ENCODE data around the gene LOX. TPM values are rescaled to one million over a fixed set of nuclear protein-coding genes. Genes with fewer than 3 reads are reported as not detected.

Gene LOX
- total RNA-seq, 4 donors from 2014 or later, result 6.6 to 15.2 (median 12.2) TPM

GRCh38 chr5:122050959-122051358 is 27.1 kb downstream of the LOX start:
- H3K27ac ChIP-seq (replicated peaks in 1 of 4), result no peak overlapping the region
- H3K9me3 ChIP-seq, result no peaks in the 10 kb centered on the region
- DNase-seq (ENCODE audit: extremely low spot score), result no peak
- H3K36me3 ChIP-seq, result no peaks in the 10 kb centered on the region
- intact Hi-C loops (cut with DNase I), result no loop called here
- no peaks in the 10 kb centered on the region for H3K4me1 ChIP-seq
- TF ChIP-seq POLR2AphosphoS5 (IDR thresholded peaks at IDR 0.05) (no peak), CTCF (IDR thresholded peaks at IDR 0.05) (no peak), EP300 (IDR thresholded peaks at IDR 0.05) (no peak), POLR2A (IDR thresholded peaks at IDR 0.05; ENCODE audit: low read depth) (no peak)
- H3K4me3 ChIP-seq, result no peak overlapping the region
- no peaks in the 10 kb centered on the region for H3K27me3 ChIP-seq

- WGBS, result 96% methylated on average over 3 of the region's 3 CpGs
- peaks cover 0 to 3% (median 0%) of the 10 kb centered on the region in 4 donors for H3K9me3 ChIP-seq
- H3K4me3 ChIP-seq, result no peak overlapping the region
- no peak overlapping the region for H3K27ac ChIP-seq (replicated peaks in 1 of 4)
- intact Hi-C loops (cut with DNase I), result no loop called here
- DNase-seq (ENCODE audit: extremely low spot score), result no peak
- no peaks in the 10 kb centered on the region for H3K27me3 ChIP-seq
- peaks cover 0 to 8% (median 2%) of the 10 kb centered on the region in 4 donors for H3K36me3 ChIP-seq
- no peak for TF ChIP-seq POLR2A (IDR thresholded peaks at IDR 0.05; ENCODE audit: low read depth)
- no peak for TF ChIP-seq CTCF (IDR thresholded peaks at IDR 0.05)
- TF ChIP-seq POLR2AphosphoS5 (IDR thresholded peaks at IDR 0.05), result no peak
- no peak for TF ChIP-seq EP300 (IDR thresholded peaks at IDR 0.05)
- no peaks in the 10 kb centered on the region for H3K4me1 ChIP-seq
Measured at GRCh38 chr5:122040636-122041302, 37.3 kb downstream of the LOX start.

GRCh38 chr5:122036326-122036725 is 41.7 kb downstream of the LOX start:
- Histone ChIP-seq H3K27me3 (no peaks in the 10 kb centered on the region), H3K4me1 (no peaks in the 10 kb centered on the region), H3K9me3 (no peaks in the 10 kb centered on the region), H3K36me3 (peaks cover 0 to 11% (median 5%) of the 10 kb centered on the region in 4 donors), H3K27ac (replicated peaks in 1 of 4) (no peak overlapping the region), H3K4me3 (no peak overlapping the region)
- intact Hi-C loops (cut with DNase I), result no loop called here
- 61% methylated on average over 4 of the region's 4 CpGs for WGBS
- TF ChIP-seq CTCF (IDR thresholded peaks at IDR 0.05) (no peak), EP300 (IDR thresholded peaks at IDR 0.05) (no peak), POLR2A (IDR thresholded peaks at IDR 0.05; ENCODE audit: low read depth) (no peak), POLR2AphosphoS5 (IDR thresholded peaks at IDR 0.05) (no peak)
- no peak for DNase-seq (ENCODE audit: extremely low spot score)

GRCh38 chr5:122035913-122036312 is 42.1 kb downstream of the LOX start:
- no peak for TF ChIP-seq POLR2AphosphoS5 (IDR thresholded peaks at IDR 0.05)
- WGBS, result 58% methylated on average over 2 of the region's 2 CpGs
- no peak for DNase-seq (ENCODE audit: extremely low spot score)
- no peak overlapping the region for H3K4me3 ChIP-seq
- no peak overlapping the region for H3K27ac ChIP-seq (replicated peaks in 1 of 4)
- no peaks in the 10 kb centered on the region for H3K27me3 ChIP-seq
- H3K4me1 ChIP-seq, result no peaks in the 10 kb centered on the region
- intact Hi-C loops (cut with DNase I), result no loop called here
- H3K9me3 ChIP-seq, result no peaks in the 10 kb centered on the region
- H3K36me3 ChIP-seq, result peaks cover 0 to 15% (median 5%) of the 10 kb centered on the region in 4 donors

GRCh38 chr5:122031836-122032235 is 46.2 kb downstream of the LOX start:
- 83% methylated on average over 2 of the region's 2 CpGs for WGBS
- no peak for DNase-seq (ENCODE audit: extremely low spot score)
- intact Hi-C loops (cut with DNase I), result no loop called here
- H3K27ac ChIP-seq (replicated peaks in 1 of 4), result no peak overlapping the region
- TF ChIP-seq POLR2A (IDR thresholded peaks at IDR 0.05; ENCODE audit: low read depth) (no peak), CTCF (IDR thresholded peaks at IDR 0.05) (no peak), POLR2AphosphoS5 (IDR thresholded peaks at IDR 0.05) (no peak), EP300 (IDR thresholded peaks at IDR 0.05) (no peak)
- H3K27me3 ChIP-seq, result no peaks in the 10 kb centered on the region
- H3K9me3 ChIP-seq, result no peaks in the 10 kb centered on the region
- H3K4me3 ChIP-seq, result no peak overlapping the region
- H3K4me1 ChIP-seq, result no peaks in the 10 kb centered on the region
- H3K36me3 ChIP-seq, result peaks cover 4 to 45% (median 9%) of the 10 kb centered on the region in 4 donors
